Measurements from ENCODE around the gene B3GALT4.

DNA sequence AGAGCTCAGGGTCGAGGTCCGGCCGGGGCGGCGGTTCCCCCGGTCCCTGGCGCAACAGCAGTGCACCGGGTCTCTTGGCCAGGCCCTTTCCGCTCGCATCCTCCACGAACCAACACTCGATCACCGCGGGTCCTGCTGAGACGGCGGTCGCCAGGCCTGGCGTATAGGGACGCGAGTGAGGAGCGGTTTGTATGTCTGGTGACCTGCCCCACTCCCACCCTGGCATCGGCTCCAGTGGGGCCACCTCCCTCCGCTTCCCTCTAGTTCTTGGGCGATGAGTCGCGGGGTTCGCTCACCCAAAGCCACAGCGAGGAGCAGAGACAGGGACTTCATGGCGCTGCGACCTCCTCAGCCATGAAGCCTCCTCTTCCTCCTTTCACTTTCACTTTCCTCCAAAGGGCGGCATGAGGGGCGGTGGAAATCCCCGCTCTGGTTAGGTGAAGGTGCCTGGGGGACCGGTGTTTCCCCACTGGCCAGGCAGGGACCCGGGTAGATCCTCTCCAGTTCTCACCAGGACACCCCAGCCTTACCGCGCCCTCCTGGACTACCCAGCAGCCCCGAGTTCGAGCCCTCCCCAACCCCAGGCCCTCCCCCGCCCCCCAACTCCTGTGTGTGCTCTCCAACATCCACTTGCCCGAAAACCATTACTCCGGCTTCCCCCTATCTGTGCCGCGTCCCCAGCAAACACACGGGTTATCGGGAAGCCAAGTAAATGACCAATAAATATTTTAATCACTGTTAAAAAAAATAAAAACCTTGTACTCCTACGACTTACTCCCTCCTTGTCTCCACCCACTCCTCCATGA lies 37.0 kb downstream of the B3GALT4 start, which contains the start of gene TAPBP:
- TF ChIP-seq, protein P1, sequence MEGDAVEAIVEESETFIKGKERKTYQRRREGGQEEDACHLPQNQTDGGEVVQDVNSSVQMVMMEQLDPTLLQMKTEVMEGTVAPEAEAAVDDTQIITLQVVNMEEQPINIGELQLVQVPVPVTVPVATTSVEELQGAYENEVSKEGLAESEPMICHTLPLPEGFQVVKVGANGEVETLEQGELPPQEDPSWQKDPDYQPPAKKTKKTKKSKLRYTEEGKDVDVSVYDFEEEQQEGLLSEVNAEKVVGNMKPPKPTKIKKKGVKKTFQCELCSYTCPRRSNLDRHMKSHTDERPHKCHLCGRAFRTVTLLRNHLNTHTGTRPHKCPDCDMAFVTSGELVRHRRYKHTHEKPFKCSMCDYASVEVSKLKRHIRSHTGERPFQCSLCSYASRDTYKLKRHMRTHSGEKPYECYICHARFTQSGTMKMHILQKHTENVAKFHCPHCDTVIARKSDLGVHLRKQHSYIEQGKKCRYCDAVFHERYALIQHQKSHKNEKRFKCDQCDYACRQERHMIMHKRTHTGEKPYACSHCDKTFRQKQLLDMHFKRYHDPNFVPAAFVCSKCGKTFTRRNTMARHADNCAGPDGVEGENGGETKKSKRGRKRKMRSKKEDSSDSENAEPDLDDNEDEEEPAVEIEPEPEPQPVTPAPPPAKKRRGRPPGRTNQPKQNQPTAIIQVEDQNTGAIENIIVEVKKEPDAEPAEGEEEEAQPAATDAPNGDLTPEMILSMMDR (conservative IDR thresholded peaks at IDR 0.05 in 1 of 2, IDR thresholded peaks at IDR 0.05 in 1 of 2; ENCODE audit: low read depth in 1 of 2, low read length in 2 of 2) = no peak
- TF ChIP-seq EZH2 (IDR thresholded peaks at IDR 0.05; ENCODE audit: low read length, missing control alignments) = no peak

Data from fibroblast of lung (primary cell).